Mesothelial cell of epicardium (in vitro differentiated cells): ENCODE data around the gene RAMACL. TPM values are rescaled to one million over a fixed set of nuclear protein-coding genes. Genes with fewer than 3 reads are reported as not detected.

Source experiments
- DNase-seq, 2 experiments: peaks; one replicate each; pipeline ENCODE4 v3.0.0; 2021; ENCODE audit warnings: low spot score in 2 of 2; ENCODE audit not compliant: unreplicated experiment in 2 of 2
- H3K27ac Mint-ChIP-seq: 2 replicates; pipeline ENCODE4 v1.8.0; 2021; ENCODE audit warnings: mixed read lengths
- H3K27me3 Mint-ChIP-seq: 2 replicates; pipeline ENCODE4 v1.8.0; 2021; ENCODE audit warnings: low read depth, mixed read lengths
- H3K36me3 Mint-ChIP-seq: 2 replicates; pipeline ENCODE4 v1.8.0; 2021; ENCODE audit warnings: mixed read lengths
- H3K4me1 Mint-ChIP-seq: 2 replicates; pipeline ENCODE4 v1.8.0; 2021; ENCODE audit warnings: mixed read lengths
- H3K4me3 Mint-ChIP-seq: 2 replicates; pipeline ENCODE4 v1.8.0; 2021; ENCODE audit warnings: mild to moderate bottlenecking, moderate library complexity, mixed read lengths
- H3K9me3 Mint-ChIP-seq: 2 replicates; pipeline ENCODE4 v1.8.0; 2021; ENCODE audit warnings: mixed read lengths
- total RNA-seq: library from RNA; stranded (reverse); gene quantifications from 3 replicates; pipeline ENCODE4 v1.2.1, GENCODE V29; 2021
- TF ChIP-seq, protein P1 (sequence below): fragments of 200-600 bp; sonication (generic); IDR thresholded peaks from one replicate; pipeline ENCODE4 v1.5.0; 2021; ENCODE audit warnings: antibody characterized with exemption; ENCODE audit not compliant: unreplicated experiment

RAMACL gene
- total RNA-seq, 1 donor from 2014 or later: 0.69 TPM

DNA sequence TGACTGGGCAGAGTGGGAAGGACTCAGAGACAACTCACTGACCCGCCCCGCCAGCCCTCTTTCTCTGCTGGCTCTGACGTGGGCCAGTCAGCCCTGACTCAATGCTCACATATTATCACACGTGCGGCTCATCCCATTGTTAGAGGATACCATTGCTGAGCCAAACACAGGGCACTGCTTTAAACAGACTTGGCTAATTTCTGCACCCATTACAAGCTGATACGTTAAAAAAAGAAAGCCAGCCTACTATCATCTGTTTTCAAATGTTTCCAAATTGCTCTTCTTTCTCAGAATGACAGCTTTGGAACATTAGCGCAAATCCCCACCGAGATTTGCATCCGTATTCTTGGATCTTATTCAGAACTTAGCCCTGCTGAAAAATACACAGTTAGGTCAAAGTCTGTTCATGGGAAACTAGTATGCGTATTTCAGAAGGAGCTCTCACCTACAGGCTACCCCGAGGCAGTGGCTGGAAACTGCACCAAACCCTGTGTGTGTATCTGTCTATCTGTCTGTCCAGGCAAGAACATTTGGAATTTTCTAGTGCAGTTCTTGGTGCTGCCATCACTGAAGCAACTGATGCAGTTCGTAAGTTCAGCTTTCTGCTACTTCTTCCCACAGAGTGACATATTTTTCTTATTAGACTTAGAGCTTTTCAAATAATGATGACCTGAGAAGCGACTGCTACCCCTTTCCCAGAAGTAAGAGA is 32.8 kb downstream of the RAMACL start:
- Mint-ChIP-seq H3K4me1 (peaks cover 6% of the 10 kb centered on the region), H3K27me3 (no peaks in the 10 kb centered on the region), H3K36me3 (no peaks in the 10 kb centered on the region), H3K27ac (peak overlapping the region; percentile 77), H3K4me3 (no peak overlapping the region), H3K9me3 (peaks cover 6% of the 10 kb centered on the region)
- TF ChIP-seq, protein P1, sequence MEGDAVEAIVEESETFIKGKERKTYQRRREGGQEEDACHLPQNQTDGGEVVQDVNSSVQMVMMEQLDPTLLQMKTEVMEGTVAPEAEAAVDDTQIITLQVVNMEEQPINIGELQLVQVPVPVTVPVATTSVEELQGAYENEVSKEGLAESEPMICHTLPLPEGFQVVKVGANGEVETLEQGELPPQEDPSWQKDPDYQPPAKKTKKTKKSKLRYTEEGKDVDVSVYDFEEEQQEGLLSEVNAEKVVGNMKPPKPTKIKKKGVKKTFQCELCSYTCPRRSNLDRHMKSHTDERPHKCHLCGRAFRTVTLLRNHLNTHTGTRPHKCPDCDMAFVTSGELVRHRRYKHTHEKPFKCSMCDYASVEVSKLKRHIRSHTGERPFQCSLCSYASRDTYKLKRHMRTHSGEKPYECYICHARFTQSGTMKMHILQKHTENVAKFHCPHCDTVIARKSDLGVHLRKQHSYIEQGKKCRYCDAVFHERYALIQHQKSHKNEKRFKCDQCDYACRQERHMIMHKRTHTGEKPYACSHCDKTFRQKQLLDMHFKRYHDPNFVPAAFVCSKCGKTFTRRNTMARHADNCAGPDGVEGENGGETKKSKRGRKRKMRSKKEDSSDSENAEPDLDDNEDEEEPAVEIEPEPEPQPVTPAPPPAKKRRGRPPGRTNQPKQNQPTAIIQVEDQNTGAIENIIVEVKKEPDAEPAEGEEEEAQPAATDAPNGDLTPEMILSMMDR: no peak
- no peak for DNase-seq

DNA sequence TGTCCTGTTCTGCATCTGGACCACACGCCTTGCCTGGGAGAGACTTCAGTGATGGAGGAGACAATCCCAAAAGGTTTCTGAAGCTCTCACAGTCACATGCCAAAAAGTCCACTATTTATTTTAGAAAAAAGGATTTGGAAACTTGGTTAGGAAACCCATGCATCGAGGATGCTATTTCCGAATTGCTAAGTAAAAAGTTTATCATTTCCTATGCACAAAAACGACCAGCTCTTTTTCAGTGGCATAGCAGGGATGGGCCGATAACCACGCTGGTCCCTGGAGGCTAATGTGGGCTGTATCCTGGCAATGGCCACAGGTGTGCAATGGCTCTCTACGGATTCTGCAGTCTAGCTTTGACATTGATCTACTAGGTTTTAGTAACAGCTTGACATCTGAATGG is 33.9 kb downstream of the RAMACL start:
- Mint-ChIP-seq H3K27ac (no peak overlapping the region), H3K4me3 (no peak overlapping the region), H3K4me1 (peaks cover 6% of the 10 kb centered on the region), H3K9me3 (peaks cover under 1% of the 10 kb centered on the region), H3K36me3 (no peaks in the 10 kb centered on the region), H3K27me3 (no peaks in the 10 kb centered on the region)
- TF ChIP-seq, protein P1: no peak
- DNase-seq: no peak

GRCh38 chr6:166551754-166552495 is 34.6 kb downstream of the RAMACL start:
- no peak for DNase-seq
- Mint-ChIP-seq H3K4me1 (peaks cover 6% of the 10 kb centered on the region), H3K27me3 (no peaks in the 10 kb centered on the region), H3K9me3 (no peaks in the 10 kb centered on the region), H3K36me3 (no peaks in the 10 kb centered on the region), H3K27ac (no peak overlapping the region), H3K4me3 (no peak overlapping the region)
- TF ChIP-seq, protein P1: no peak

DNA sequence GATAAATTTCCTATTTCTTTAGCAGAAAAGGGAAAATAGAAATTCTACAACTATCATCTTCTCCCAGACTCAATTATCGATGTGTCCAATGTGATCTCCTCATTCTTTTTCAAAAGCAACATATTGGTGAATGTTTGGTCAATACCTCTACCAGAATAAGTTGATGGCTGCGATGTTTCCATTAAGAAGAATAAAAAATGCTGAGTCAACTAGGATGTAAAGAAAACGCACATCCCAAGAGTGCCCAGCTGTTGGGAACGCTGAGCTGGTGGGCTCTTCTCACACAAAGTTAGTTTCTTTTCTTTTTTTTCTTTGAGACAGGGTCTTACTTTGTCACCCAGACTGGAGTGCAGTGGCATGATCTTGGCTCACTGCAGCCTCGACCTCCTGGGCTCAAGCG is 39.8 kb downstream of the RAMACL start:
- no peaks in the 10 kb centered on the region for H3K9me3 Mint-ChIP-seq

GRCh38 chr6:166545156-166546034 is 41.1 kb downstream of the RAMACL start:
- H3K36me3 Mint-ChIP-seq: no peaks in the 10 kb centered on the region
- no peak for DNase-seq
- peaks cover 25% of the 10 kb centered on the region for H3K4me1 Mint-ChIP-seq
- H3K27me3 Mint-ChIP-seq: no peaks in the 10 kb centered on the region
- TF ChIP-seq, protein P1: no peak
- H3K4me3 Mint-ChIP-seq: no peak overlapping the region
- H3K9me3 Mint-ChIP-seq: no peaks in the 10 kb centered on the region
- H3K27ac Mint-ChIP-seq: no peak overlapping the region

More for the DNA sequence above, 39.8 kb downstream of the RAMACL start:
- no peaks in the 10 kb centered on the region for H3K36me3 Mint-ChIP-seq
- no peak for DNase-seq
- no peak overlapping the region for H3K27ac Mint-ChIP-seq
- TF ChIP-seq, protein P1: no peak
- H3K4me1 Mint-ChIP-seq: peaks cover 22% of the 10 kb centered on the region
- H3K4me3 Mint-ChIP-seq: no peak overlapping the region
- H3K27me3 Mint-ChIP-seq: no peaks in the 10 kb centered on the region
